ENCODE measurements around the gene FBN1. TPM values are rescaled to one million over a fixed set of nuclear protein-coding genes. Genes with fewer than 3 reads are reported as not detected.

Gene FBN1
- total RNA-seq, 2 donors from 2014 or later = 258 to 300 TPM

GRCh38 chr15:48451241-48451640 lies 194.3 kb downstream of the FBN1 start:
- no peaks in the 10 kb centered on the region for H3K9me3 ChIP-seq
- H3K27ac ChIP-seq = no peak overlapping the region
- no peak for DNase-seq (ENCODE audit: low spot score)
- TF ChIP-seq CTCF (IDR thresholded peaks at IDR 0.05) = no peak
- H3K36me3 ChIP-seq = peaks cover 29% of the 10 kb centered on the region
- peaks cover 0 to 12% of the 10 kb centered on the region in 2 donors for H3K4me1 ChIP-seq (ENCODE audit: control insufficient read depth in 1 of 2, low read depth in 2 of 2)
- H3K4me3 ChIP-seq = no peak overlapping the region
- no peak for ATAC-seq (ENCODE audit: insufficient number of reproducible peaks, low FRiP score, low read depth)
- no peaks in the 10 kb centered on the region for H3K27me3 ChIP-seq (replicated peaks; ENCODE audit: insufficient read depth)

DNA sequence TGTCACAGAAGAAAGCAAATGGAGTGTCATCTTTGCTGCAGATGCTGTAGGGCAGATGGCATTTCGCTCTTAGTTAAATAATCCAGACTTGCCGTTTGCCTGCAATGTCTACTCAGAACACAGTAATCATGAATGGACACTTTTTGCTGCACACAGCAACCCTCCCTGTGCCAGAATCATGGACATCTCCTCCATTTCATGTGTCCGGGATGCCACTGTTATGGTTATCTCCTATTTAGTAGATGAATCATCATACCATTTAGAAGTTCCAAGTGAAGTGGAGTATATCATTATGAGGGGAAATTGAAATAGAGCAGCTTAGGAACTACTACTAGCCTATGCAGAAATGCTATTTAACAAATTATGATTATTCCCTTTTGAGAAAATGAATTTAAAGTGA lies 195.8 kb downstream of the FBN1 start:
- DNase-seq (ENCODE audit: low spot score) (no peak), ATAC-seq (ENCODE audit: insufficient number of reproducible peaks, low FRiP score, low read depth) (no peak)
- H3K36me3 ChIP-seq = peaks cover 21% of the 10 kb centered on the region
- no peaks in the 10 kb centered on the region for H3K9me3 ChIP-seq
- H3K4me1 ChIP-seq (ENCODE audit: control insufficient read depth in 1 of 2, low read depth in 2 of 2) = peaks cover 0 to 12% of the 10 kb centered on the region in 2 donors
- TF ChIP-seq CTCF (IDR thresholded peaks at IDR 0.05) = no peak
- no peaks in the 10 kb centered on the region for H3K27me3 ChIP-seq (replicated peaks; ENCODE audit: insufficient read depth)
- no peak overlapping the region for H3K4me3 ChIP-seq
- no peak overlapping the region for H3K27ac ChIP-seq

- DNase-seq (ENCODE audit: low spot score) = no peak
- no peak for ATAC-seq (ENCODE audit: insufficient number of reproducible peaks, low FRiP score, low read depth)
- H3K9me3 ChIP-seq = no peaks in the 10 kb centered on the region
- H3K27me3 ChIP-seq (replicated peaks; ENCODE audit: insufficient read depth) = no peaks in the 10 kb centered on the region
- H3K27ac ChIP-seq = no peak overlapping the region
- H3K36me3 ChIP-seq = peaks cover 21% of the 10 kb centered on the region
- H3K4me1 ChIP-seq (ENCODE audit: control insufficient read depth in 1 of 2, low read depth in 2 of 2) = peaks cover 3 to 20% of the 10 kb centered on the region in 2 donors
- no peak for TF ChIP-seq CTCF (IDR thresholded peaks at IDR 0.05)
- H3K4me3 ChIP-seq = no peak overlapping the region
Observed at GRCh38 chr15:48447657-48448056, 197.9 kb downstream of the FBN1 start.

DNA sequence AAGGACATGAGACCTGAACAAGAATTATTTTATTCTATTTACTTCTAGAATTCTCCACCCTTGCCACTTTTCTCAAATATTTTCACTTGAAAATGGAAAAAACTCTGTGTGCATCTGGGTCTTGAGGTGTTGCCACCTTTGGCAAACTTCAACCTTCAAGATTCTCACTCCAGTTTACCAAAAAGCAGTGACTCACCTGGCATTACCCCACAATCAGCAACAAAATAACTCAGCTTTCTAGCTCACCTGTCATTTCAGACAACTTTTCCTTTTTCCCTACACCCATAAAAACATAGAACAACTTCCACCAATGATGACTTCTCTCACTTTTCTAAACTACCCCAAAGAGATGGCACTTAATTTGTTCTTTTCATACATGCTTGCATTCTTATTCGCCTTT lies 198.5 kb downstream of the FBN1 start:
- H3K36me3 ChIP-seq = peaks cover 21% of the 10 kb centered on the region

GRCh38 chr15:48442011-48442410 lies 203.5 kb downstream of the FBN1 start:
- TF ChIP-seq CTCF (IDR thresholded peaks at IDR 0.05) = no peak
- Histone ChIP-seq H3K36me3 (peaks cover 25% of the 10 kb centered on the region), H3K9me3 (no peaks in the 10 kb centered on the region), H3K27ac (no peak overlapping the region), H3K27me3 (replicated peaks; ENCODE audit: insufficient read depth) (no peaks in the 10 kb centered on the region), H3K4me3 (no peak overlapping the region), H3K4me1 (ENCODE audit: control insufficient read depth in 1 of 2, low read depth in 2 of 2) (peaks cover 3 to 21% of the 10 kb centered on the region in 2 donors)
- ATAC-seq (ENCODE audit: insufficient number of reproducible peaks, low FRiP score, low read depth) = no peak
- no peak for DNase-seq (ENCODE audit: low spot score)

More for the DNA sequence above, 198.5 kb downstream of the FBN1 start:
- Histone ChIP-seq H3K4me1 (ENCODE audit: control insufficient read depth in 1 of 2, low read depth in 2 of 2) (peaks cover 3 to 20% of the 10 kb centered on the region in 2 donors), H3K27me3 (replicated peaks; ENCODE audit: insufficient read depth) (no peaks in the 10 kb centered on the region), H3K9me3 (no peaks in the 10 kb centered on the region), H3K4me3 (no peak overlapping the region), H3K27ac (no peak overlapping the region)
- ATAC-seq (ENCODE audit: insufficient number of reproducible peaks, low FRiP score, low read depth) (no peak), DNase-seq (ENCODE audit: low spot score) (no peak)
- TF ChIP-seq CTCF (IDR thresholded peaks at IDR 0.05) = no peak
